Measurements from ENCODE around the gene TAF13. TPM values are rescaled to one million over a fixed set of nuclear protein-coding genes. Genes with fewer than 3 reads are reported as not detected.
A peak's percentile ranks its signal among the peaks of the same experiment; 100 is the strongest.

TAF13 gene
- polyA plus RNA-seq, 1 donor from 2014 or later, result 60.1 TPM

DNA sequence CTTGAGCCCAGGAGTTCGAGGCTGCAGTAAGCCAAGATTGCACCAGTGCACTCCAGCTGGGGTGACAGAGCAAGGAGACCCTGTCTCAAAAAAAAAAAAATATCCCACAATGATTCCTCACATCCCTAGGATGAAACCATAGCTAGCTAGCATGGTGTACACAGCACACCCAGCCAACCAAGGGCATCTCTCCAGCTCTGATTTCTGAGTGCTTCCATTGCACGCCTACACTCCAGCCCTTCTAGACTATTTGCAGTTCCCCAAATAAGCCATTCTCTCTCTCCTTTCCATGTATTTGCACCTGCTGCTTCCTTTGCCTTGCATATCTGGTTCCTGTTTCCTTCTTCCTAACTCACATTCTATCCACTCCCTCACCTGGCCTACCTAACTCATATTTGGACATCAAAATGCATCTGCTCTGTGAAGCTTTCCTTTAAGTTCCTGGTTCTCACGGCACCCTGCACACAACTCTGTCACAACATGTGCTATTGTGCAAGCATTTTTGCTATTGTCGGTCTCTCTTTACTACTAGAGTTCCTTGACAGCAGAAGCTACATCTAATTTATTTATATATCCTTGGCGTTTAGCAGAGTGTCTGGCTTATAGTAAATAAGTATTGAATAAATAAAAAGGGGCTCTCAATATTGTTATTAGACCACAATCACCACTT, 35.7 kb upstream of the TAF13 start:
- no peak overlapping the region for H3K27ac ChIP-seq (ENCODE audit: low read length)
- H3K4me3 ChIP-seq (ENCODE audit: low read length), result peak overlapping the region; percentile 93

DNA sequence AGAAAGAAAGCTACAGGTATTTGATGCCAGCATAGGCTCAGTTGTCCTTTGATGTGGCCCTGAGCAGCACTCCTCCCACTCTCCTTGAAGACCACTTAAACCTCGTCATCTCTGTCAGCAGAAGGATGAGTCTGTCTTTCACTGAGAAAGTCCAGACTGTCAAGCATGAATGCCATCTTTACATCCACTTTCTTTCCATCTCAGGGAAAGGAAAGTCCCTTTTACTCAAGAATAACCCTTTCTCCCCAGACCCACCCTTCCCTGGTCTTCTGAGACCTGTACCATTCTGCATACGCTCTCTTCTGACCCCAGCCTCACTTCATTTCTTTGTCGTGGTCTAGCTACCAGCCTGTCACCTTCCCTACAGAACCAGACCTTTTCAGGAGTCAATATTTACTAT, 34.1 kb upstream of the TAF13 start:
- Histone ChIP-seq H3K9ac (ENCODE audit: low read length) (no peak overlapping the region), H3K9me3 (ENCODE audit: low read length) (no peaks in the 10 kb centered on the region), H3K9me2 (ENCODE audit: insufficient read depth, low read length) (no peaks in the 10 kb centered on the region), H3F3A (ENCODE audit: insufficient read depth, low read length, poor library complexity, severe bottlenecking) (no peaks in the 10 kb centered on the region), H3K27me3 (ENCODE audit: insufficient read depth, low read depth, low read length) (no peaks in the 10 kb centered on the region), H3K27ac (ENCODE audit: low read length) (no peak overlapping the region), H2AFZ (ENCODE audit: low read depth, low read length) (no peak overlapping the region), H3K36me3 (ENCODE audit: insufficient read depth, low read length) (no peaks in the 10 kb centered on the region), H4K20me1 (ENCODE audit: insufficient read depth) (no peaks in the 10 kb centered on the region), H3K4me3 (ENCODE audit: low read length) (no peak overlapping the region), H3K79me2 (replicated peaks; ENCODE audit: insufficient read depth, low read length) (no peaks in the 10 kb centered on the region), H3K4me2 (ENCODE audit: low read length) (no peak overlapping the region)
- no peak for TF ChIP-seq TAF1 (IDR thresholded peaks at IDR 0.05; ENCODE audit: low read depth)
- TF ChIP-seq, protein P1, sequence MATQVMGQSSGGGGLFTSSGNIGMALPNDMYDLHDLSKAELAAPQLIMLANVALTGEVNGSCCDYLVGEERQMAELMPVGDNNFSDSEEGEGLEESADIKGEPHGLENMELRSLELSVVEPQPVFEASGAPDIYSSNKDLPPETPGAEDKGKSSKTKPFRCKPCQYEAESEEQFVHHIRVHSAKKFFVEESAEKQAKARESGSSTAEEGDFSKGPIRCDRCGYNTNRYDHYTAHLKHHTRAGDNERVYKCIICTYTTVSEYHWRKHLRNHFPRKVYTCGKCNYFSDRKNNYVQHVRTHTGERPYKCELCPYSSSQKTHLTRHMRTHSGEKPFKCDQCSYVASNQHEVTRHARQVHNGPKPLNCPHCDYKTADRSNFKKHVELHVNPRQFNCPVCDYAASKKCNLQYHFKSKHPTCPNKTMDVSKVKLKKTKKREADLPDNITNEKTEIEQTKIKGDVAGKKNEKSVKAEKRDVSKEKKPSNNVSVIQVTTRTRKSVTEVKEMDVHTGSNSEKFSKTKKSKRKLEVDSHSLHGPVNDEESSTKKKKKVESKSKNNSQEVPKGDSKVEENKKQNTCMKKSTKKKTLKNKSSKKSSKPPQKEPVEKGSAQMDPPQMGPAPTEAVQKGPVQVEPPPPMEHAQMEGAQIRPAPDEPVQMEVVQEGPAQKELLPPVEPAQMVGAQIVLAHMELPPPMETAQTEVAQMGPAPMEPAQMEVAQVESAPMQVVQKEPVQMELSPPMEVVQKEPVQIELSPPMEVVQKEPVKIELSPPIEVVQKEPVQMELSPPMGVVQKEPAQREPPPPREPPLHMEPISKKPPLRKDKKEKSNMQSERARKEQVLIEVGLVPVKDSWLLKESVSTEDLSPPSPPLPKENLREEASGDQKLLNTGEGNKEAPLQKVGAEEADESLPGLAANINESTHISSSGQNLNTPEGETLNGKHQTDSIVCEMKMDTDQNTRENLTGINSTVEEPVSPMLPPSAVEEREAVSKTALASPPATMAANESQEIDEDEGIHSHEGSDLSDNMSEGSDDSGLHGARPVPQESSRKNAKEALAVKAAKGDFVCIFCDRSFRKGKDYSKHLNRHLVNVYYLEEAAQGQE (IDR thresholded peaks at IDR 0.05; ENCODE audit: borderline replicate concordance), result no peak
- no peak for TF ChIP-seq RAD21 (conservative IDR thresholded peaks at IDR 0.05)
- no peak for TF ChIP-seq MXI1 (conservative IDR thresholded peaks at IDR 0.05; ENCODE audit: poor library complexity, severe bottlenecking)
- TF ChIP-seq POLR2AphosphoS5 (IDR thresholded peaks at IDR 0.05), result no peak
- no peak for TF ChIP-seq EZH2 (IDR thresholded peaks at IDR 0.05; ENCODE audit: borderline replicate concordance, insufficient read depth, low read length, poor library complexity, severe bottlenecking)
- TF ChIP-seq, protein P2, sequence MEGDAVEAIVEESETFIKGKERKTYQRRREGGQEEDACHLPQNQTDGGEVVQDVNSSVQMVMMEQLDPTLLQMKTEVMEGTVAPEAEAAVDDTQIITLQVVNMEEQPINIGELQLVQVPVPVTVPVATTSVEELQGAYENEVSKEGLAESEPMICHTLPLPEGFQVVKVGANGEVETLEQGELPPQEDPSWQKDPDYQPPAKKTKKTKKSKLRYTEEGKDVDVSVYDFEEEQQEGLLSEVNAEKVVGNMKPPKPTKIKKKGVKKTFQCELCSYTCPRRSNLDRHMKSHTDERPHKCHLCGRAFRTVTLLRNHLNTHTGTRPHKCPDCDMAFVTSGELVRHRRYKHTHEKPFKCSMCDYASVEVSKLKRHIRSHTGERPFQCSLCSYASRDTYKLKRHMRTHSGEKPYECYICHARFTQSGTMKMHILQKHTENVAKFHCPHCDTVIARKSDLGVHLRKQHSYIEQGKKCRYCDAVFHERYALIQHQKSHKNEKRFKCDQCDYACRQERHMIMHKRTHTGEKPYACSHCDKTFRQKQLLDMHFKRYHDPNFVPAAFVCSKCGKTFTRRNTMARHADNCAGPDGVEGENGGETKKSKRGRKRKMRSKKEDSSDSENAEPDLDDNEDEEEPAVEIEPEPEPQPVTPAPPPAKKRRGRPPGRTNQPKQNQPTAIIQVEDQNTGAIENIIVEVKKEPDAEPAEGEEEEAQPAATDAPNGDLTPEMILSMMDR (IDR thresholded peaks at IDR 0.05; ENCODE audit: poor library complexity, severe bottlenecking), result no peak
- no peak for TF ChIP-seq SMC3 (conservative IDR thresholded peaks at IDR 0.05; ENCODE audit: poor library complexity)
- no peak for TF ChIP-seq EP300 (conservative IDR thresholded peaks at IDR 0.05; ENCODE audit: poor library complexity, severe bottlenecking)

More for the DNA sequence above, 35.7 kb upstream of the TAF13 start:
- peaks cover 3% of the 10 kb centered on the region for H3F3A ChIP-seq (ENCODE audit: insufficient read depth, low read length, poor library complexity, severe bottlenecking)
- peak overlapping the region; percentile 35 for H3K4me2 ChIP-seq (ENCODE audit: low read length)
- TF ChIP-seq EZH2 (IDR thresholded peaks at IDR 0.05; ENCODE audit: borderline replicate concordance, insufficient read depth, low read length, poor library complexity, severe bottlenecking), result no peak
- no peak for TF ChIP-seq RAD21 (conservative IDR thresholded peaks at IDR 0.05)
- TF ChIP-seq MXI1 (conservative IDR thresholded peaks at IDR 0.05; ENCODE audit: poor library complexity, severe bottlenecking), result no peak
- TF ChIP-seq, protein P1 (IDR thresholded peaks at IDR 0.05; ENCODE audit: borderline replicate concordance), result no peak
- TF ChIP-seq SMC3 (conservative IDR thresholded peaks at IDR 0.05; ENCODE audit: poor library complexity), result no peak
- TF ChIP-seq TAF1 (IDR thresholded peaks at IDR 0.05; ENCODE audit: low read depth), result no peak
- TF ChIP-seq POLR2AphosphoS5 (IDR thresholded peaks at IDR 0.05), result no peak
- no peak for TF ChIP-seq EP300 (conservative IDR thresholded peaks at IDR 0.05; ENCODE audit: poor library complexity, severe bottlenecking)
- TF ChIP-seq, protein P2 (IDR thresholded peaks at IDR 0.05; ENCODE audit: poor library complexity, severe bottlenecking), result no peak
- H3K9me3 ChIP-seq (ENCODE audit: low read length), result no peaks in the 10 kb centered on the region
- H3K9ac ChIP-seq (ENCODE audit: low read length), result no peak overlapping the region
- no peaks in the 10 kb centered on the region for H3K79me2 ChIP-seq (replicated peaks; ENCODE audit: insufficient read depth, low read length)
- no peaks in the 10 kb centered on the region for H3K36me3 ChIP-seq (ENCODE audit: insufficient read depth, low read length)
- H2AFZ ChIP-seq (ENCODE audit: low read depth, low read length), result no peak overlapping the region
- H4K20me1 ChIP-seq (ENCODE audit: insufficient read depth), result no peaks in the 10 kb centered on the region
- H3K27me3 ChIP-seq (ENCODE audit: insufficient read depth, low read depth, low read length), result peaks cover 2% of the 10 kb centered on the region
- H3K9me2 ChIP-seq (ENCODE audit: insufficient read depth, low read length), result no peaks in the 10 kb centered on the region

All from neural cell (in vitro differentiated cells).